PC-9 (cell line): Measurements from ENCODE around the gene ZNF460. TPM values are rescaled to one million over a fixed set of nuclear protein-coding genes. Genes with fewer than 3 reads are reported as not detected.

ENCODE experiments used
- BruUV-seq: library from RNA; stranded (reverse); fragments of 400-500 nt; replicated peaks from 2 replicates; lab custom pipeline; 2021; lab: Mats Ljungman, UMichigan
- CTCF ChIA-PET: fragments of 300-600 bp; sonication (Branson Sonifier 250); formaldehyde crosslinking; loops from one replicate; lab custom pipeline; 2022; ENCODE audit warnings: antibody characterized with exemption; lab: Charles Lee
- POLR2A ChIA-PET: fragments of 300-600 bp; sonication (Branson Sonifier 250); formaldehyde crosslinking; loops from one replicate; lab custom pipeline; 2022; ENCODE audit warnings: antibody characterized with exemption; ENCODE audit not compliant: unreplicated experiment; lab: Charles Lee
- DNase-seq, 2 experiments: peaks; one replicate each; pipeline versions ENCODE4 v3.0.0 to v3.0.0-alpha.2; 2015 to 2022; ENCODE audit warnings: mixed read lengths in 1 of 2
- H2AFZ ChIP-seq: fragments of 200-600 bp; sonication (generic); 2 replicates; pipeline ENCODE4 v1.8.1; 2017; ENCODE audit warnings: antibody characterized with exemption
- H3F3A ChIP-seq: fragments of 200-600 bp; sonication (generic); 2 replicates; pipeline ENCODE4 v1.8.1; 2017; ENCODE audit warnings: antibody characterized with exemption, mild to moderate bottlenecking, low read depth; ENCODE audit not compliant: insufficient read depth
- H3K27ac ChIP-seq: fragments of 200-600 bp; sonication (generic); 2 replicates; pipeline ENCODE4 v1.6.1; 2016; ENCODE audit warnings: mixed run types
- H3K27me3 ChIP-seq: fragments of 200-600 bp; sonication (generic); 2 replicates; pipeline ENCODE4 v1.6.1; 2016; ENCODE audit warnings: low read depth, mixed run types; ENCODE audit not compliant: insufficient read depth
- H3K36me3 ChIP-seq: fragments of 200-600 bp; sonication (generic); 2 replicates; pipeline ENCODE4 v1.6.1; 2016; ENCODE audit warnings: low read depth, mixed run types
- H3K4me1 ChIP-seq: fragments of 200-600 bp; sonication (generic); replicated peaks from 2 replicates; pipeline ENCODE4 v1.6.1; 2016; ENCODE audit warnings: mixed run types; ENCODE audit not compliant: insufficient read depth
- H3K4me2 ChIP-seq: fragments of 200-600 bp; sonication (generic); 2 replicates; pipeline ENCODE4 v1.6.1; 2017; ENCODE audit warnings: mixed run types
- H3K4me3 ChIP-seq: fragments of 200-600 bp; sonication (generic); 2 replicates; pipeline ENCODE4 v1.6.1; 2016; ENCODE audit warnings: mixed run types
- H3K79me2 ChIP-seq: fragments of 200-600 bp; sonication (generic); 2 replicates; pipeline ENCODE4 v1.6.1; 2017; ENCODE audit warnings: low read depth, mixed run types
- H3K9me2 ChIP-seq: fragments of 200-600 bp; sonication (generic); 2 replicates; pipeline ENCODE4 v1.8.1; 2017; ENCODE audit warnings: mild to moderate bottlenecking; ENCODE audit not compliant: insufficient read depth
- H3K9me3 ChIP-seq: fragments of 200-600 bp; sonication (generic); 2 replicates; pipeline ENCODE4 v1.8.1; 2016; ENCODE audit warnings: low read depth; ENCODE audit not compliant: insufficient read depth
- H4K20me1 ChIP-seq: fragments of 200-600 bp; sonication (generic); 2 replicates; pipeline ENCODE4 v1.8.1; 2017; ENCODE audit not compliant: insufficient read depth
- EZH2 ChIP-seq: fragments of 200-600 bp; sonication (generic); IDR thresholded peaks from 2 replicates; pipeline ENCODE4 v1.8.0; 2017; ENCODE audit warnings: antibody characterized with exemption, low read depth
- intact Hi-C: fragments of 100-400 bp; cut with micrococcal nuclease; formaldehyde crosslinking; loops from one replicate; pipeline ENCODE4 v1.10.0; 2022; ENCODE audit not compliant: unreplicated experiment
- total RNA-seq: library from RNA; stranded (reverse); gene quantifications from 2 replicates; pipeline ENCODE4 v1.2.3, GENCODE V29; 2021
- TF ChIP-seq, protein P1 (sequence below): fragments of 200-600 bp; sonication (generic); conservative IDR thresholded peaks from 2 replicates; pipeline ENCODE4 v1.6.1; 2017; ENCODE audit warnings: mixed run types, antibody characterized with exemption, mild to moderate bottlenecking, moderate library complexity

Gene ZNF460
- total RNA-seq, 1 experiment from 2014 or later = 84.0 TPM

DNA sequence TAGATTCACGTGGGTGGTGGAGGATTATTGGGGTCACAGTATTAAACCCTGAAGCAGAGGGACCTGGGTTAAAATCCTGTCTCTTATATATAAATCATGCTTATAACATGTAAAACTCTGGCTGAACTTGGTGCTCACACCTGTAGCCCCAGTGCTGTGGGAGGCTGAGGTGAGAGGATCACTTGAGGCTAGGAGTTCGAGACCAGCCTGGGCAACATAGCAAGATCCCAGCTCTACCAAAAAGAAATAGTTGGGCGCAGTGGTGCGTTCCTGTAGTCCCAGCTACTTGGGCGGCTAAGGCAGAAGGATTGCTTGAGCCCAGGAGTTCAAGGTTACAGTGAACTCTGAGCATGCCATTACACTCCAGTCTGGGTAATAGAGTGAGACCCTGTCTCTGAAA, 37.5 kb upstream of the ZNF460 start:
- Histone ChIP-seq H3K4me2 (0 out of 2 replicates have a peak overlapping the region, but pooled peaks have one; percentile 2), H3K4me1 (peaks cover 17% of the 10 kb centered on the region; the same call in 1 of the 2 replicates), H3K27ac (no peak overlapping the region), H3K36me3 (peaks cover 7% of the 10 kb centered on the region; the same call in 1 of the 2 replicates), H3K4me3 (no peak overlapping the region), H3K9me3 (no peaks in the 10 kb centered on the region), H2AFZ (no peak overlapping the region), H4K20me1 (no peaks in the 10 kb centered on the region), H3K27me3 (no peaks in the 10 kb centered on the region), H3K9me2 (no peaks in the 10 kb centered on the region), H3K79me2 (peaks cover 32% of the 10 kb centered on the region), H3F3A (no peaks in the 10 kb centered on the region; the same call in 1 of the 2 replicates)
- BruUV-seq = no TSS peak
- ChIA-PET CTCF (no interaction called here), POLR2A (interaction anchor here (0.5 kb wide), 1 partner anchor 90 kb away, joined by 3 read pairs; no protein-coding TSS in a partner anchor)
- no peak for DNase-seq
- intact Hi-C loops = loop anchor here (5.0 kb wide), 1 partner anchor 109 kb away; the partner anchor contains the start of gene ZNF304
- TF ChIP-seq, protein P1, sequence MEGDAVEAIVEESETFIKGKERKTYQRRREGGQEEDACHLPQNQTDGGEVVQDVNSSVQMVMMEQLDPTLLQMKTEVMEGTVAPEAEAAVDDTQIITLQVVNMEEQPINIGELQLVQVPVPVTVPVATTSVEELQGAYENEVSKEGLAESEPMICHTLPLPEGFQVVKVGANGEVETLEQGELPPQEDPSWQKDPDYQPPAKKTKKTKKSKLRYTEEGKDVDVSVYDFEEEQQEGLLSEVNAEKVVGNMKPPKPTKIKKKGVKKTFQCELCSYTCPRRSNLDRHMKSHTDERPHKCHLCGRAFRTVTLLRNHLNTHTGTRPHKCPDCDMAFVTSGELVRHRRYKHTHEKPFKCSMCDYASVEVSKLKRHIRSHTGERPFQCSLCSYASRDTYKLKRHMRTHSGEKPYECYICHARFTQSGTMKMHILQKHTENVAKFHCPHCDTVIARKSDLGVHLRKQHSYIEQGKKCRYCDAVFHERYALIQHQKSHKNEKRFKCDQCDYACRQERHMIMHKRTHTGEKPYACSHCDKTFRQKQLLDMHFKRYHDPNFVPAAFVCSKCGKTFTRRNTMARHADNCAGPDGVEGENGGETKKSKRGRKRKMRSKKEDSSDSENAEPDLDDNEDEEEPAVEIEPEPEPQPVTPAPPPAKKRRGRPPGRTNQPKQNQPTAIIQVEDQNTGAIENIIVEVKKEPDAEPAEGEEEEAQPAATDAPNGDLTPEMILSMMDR = no peak
- no peak for TF ChIP-seq EZH2

DNA sequence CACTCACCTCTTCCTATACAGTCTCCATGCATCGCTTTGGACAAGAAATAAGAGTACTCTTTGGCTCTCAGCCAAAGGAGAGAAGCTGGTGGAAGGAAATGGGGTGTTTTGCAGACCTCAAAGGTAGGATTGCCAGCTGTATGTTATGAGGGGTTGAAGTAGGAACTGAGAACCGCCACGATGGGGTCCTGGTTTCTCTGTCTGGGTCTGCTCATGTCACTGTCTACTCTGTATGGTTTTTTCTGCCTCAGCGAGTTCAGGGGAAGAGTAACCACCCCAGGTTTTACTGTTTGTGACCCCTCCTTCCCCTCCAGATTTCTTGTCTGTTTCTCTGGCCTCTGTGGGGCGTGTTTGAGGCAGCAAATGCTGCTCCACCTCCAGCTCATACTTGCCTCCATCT, 35.8 kb upstream of the ZNF460 start:
- intact Hi-C loops = loop anchor here (5.0 kb wide), 1 partner anchor 108 kb away; the partner anchor contains the start of gene ZNF304

DNA sequence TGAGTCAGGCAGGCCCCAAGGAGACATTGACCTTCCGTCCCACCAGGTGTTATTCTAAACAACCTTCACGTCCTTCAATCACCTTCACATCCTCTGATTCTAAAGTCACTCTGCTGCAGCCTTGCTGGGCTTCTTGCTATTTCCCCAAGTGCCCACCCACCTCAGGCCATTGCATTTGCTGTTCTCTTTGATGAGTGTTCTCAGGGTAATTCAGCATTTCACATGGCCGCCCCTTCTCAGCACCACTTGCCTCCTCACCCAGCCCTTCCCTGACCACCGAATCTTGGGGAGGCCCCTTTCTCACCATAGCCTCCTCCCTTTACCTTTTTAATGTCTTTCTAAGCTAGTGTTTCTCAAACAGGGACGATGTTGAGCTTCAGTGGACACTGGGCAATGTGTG, 35.2 kb upstream of the ZNF460 start:
- H3K36me3 ChIP-seq = peaks cover 17% of the 10 kb centered on the region; the same call in 1 of the 2 replicates
- CTCF ChIA-PET = no interaction called here
- H2AFZ ChIP-seq = no peak overlapping the region
- intact Hi-C loops = no loop called here
- no peaks in the 10 kb centered on the region for H3K9me3 ChIP-seq
- H3K4me2 ChIP-seq = no peak overlapping the region
- no peak overlapping the region for H3K27ac ChIP-seq
- no peak for DNase-seq
- no peaks in the 10 kb centered on the region; the same call in 1 of the 2 replicates for H3F3A ChIP-seq
- no peaks in the 10 kb centered on the region for H3K27me3 ChIP-seq
- TF ChIP-seq, protein P1 = no peak
- TF ChIP-seq EZH2 = no peak
- peaks cover 32% of the 10 kb centered on the region for H3K79me2 ChIP-seq
- POLR2A ChIA-PET = interaction anchor here (0.6 to 0.9 kb wide), 2 partner anchors 880 to 1647 kb away, joined by 3 to 5 read pairs; no protein-coding TSS in a partner anchor
- no peaks in the 10 kb centered on the region for H4K20me1 ChIP-seq
- H3K4me3 ChIP-seq = no peak overlapping the region
- H3K4me1 ChIP-seq = peaks cover 14% of the 10 kb centered on the region; the same call in 1 of the 2 replicates
- BruUV-seq = no TSS peak
- H3K9me2 ChIP-seq = no peaks in the 10 kb centered on the region

More for the DNA sequence above, 35.8 kb upstream of the ZNF460 start:
- TF ChIP-seq, protein P1 = no peak
- no peak for TF ChIP-seq EZH2
- Histone ChIP-seq H3K27ac (no peak overlapping the region), H3K4me2 (no peak overlapping the region), H3K79me2 (peaks cover 32% of the 10 kb centered on the region), H3K9me2 (no peaks in the 10 kb centered on the region), H3F3A (no peaks in the 10 kb centered on the region; the same call in 1 of the 2 replicates), H3K4me1 (peaks cover 17% of the 10 kb centered on the region; the same call in 1 of the 2 replicates), H2AFZ (no peak overlapping the region), H4K20me1 (no peaks in the 10 kb centered on the region), H3K36me3 (peaks cover 17% of the 10 kb centered on the region; the same call in 1 of the 2 replicates), H3K9me3 (no peaks in the 10 kb centered on the region), H3K27me3 (no peaks in the 10 kb centered on the region), H3K4me3 (no peak overlapping the region)
- POLR2A ChIA-PET = interaction anchor here (0.6 kb wide), 1 partner anchor 1647 kb away, joined by 3 read pairs; no protein-coding TSS in a partner anchor
- DNase-seq = no peak
- CTCF ChIA-PET = no interaction called here
- BruUV-seq = no TSS peak
